Cerebellar cortex (tissue), 1 donor: ENCODE data around the gene PCP2.
A peak's percentile ranks its signal among the peaks of the same experiment; 100 is the strongest.

Experiments
- DNase-seq: peaks from one replicate; pipeline ENCODE4 v3.0.0-alpha.2; 2015; ENCODE audit warnings: low spot score

The PCP2 gene

GRCh38 chr19:7633698-7634097 is at the start of gene PCP2:
Gene PCP2 (minus strand): TSS chr19:7633719. CDS start chr19:7633457, 262 bp downstream.
- no peak for DNase-seq

- DNase-seq = peak; percentile 18
Observed at GRCh38 chr19:7682175-7682855, 48.8 kb upstream of the PCP2 start.

- peak; percentile 76 for DNase-seq
Observed at GRCh38 chr19:7681340-7682174, 48.0 kb upstream of the PCP2 start.

GRCh38 chr19:7680606-7681339 is 47.3 kb upstream of the PCP2 start, which contains the start of gene TRAPPC5:
Gene TRAPPC5 (plus strand): TSS chr19:7680833. CDS start chr19:7682254, 1,421 bp downstream.
- DNase-seq = peak; percentile 72

- no peak for DNase-seq
Observed at GRCh38 chr19:7679771-7680605, 46.5 kb upstream of the PCP2 start.

GRCh38 chr19:7678971-7679751 is 45.6 kb upstream of the PCP2 start:
- peak; percentile 66 for DNase-seq

GRCh38 chr19:7677669-7678311 is 44.3 kb upstream of the PCP2 start:
- DNase-seq = no peak

- no peak for DNase-seq
Observed at GRCh38 chr19:7676854-7677253, 43.3 kb upstream of the PCP2 start, which contains the start of gene MCEMP1. Gene MCEMP1 (plus strand): TSS chr19:7677090. CDS start chr19:7677121, 31 bp downstream.

GRCh38 chr19:7676376-7676775 is 42.9 kb upstream of the PCP2 start:
- DNase-seq = no peak

GRCh38 chr19:7674010-7675005 is 40.8 kb upstream of the PCP2 start:
- DNase-seq = peak; percentile 35

GRCh38 chr19:7672522-7672921 is 39.0 kb upstream of the PCP2 start:
- no peak for DNase-seq

- DNase-seq = no peak
Observed at GRCh38 chr19:7670790-7671189, 37.3 kb upstream of the PCP2 start.

- DNase-seq = no peak
Observed at GRCh38 chr19:7670150-7670783, 36.7 kb upstream of the PCP2 start.

GRCh38 chr19:7669641-7670040 is 36.1 kb upstream of the PCP2 start:
- DNase-seq = no peak

- no peak for DNase-seq
Observed at GRCh38 chr19:7668842-7669241, 35.3 kb upstream of the PCP2 start, which contains the start of gene RETN. Gene RETN (plus strand): TSS chr19:7669049. CDS start chr19:7669327, 278 bp downstream.

GRCh38 chr19:7665076-7665475 is 31.6 kb upstream of the PCP2 start:
- DNase-seq = no peak

- DNase-seq = no peak
Observed at GRCh38 chr19:7663706-7664105, 30.2 kb upstream of the PCP2 start.

- DNase-seq = no peak
Observed at GRCh38 chr19:7662657-7663056, 29.1 kb upstream of the PCP2 start.
